ENCODE results near the gene DTNBP1. TPM values are rescaled to one million over a fixed set of nuclear protein-coding genes. Genes with fewer than 3 reads are reported as not detected.

DTNBP1 gene
- total and polyA plus RNA-seq, 2 of the 8 experiments (the other 6 are each of a cell fraction or from before 2014, with no cell fraction given), result 13.5 to 22.1 TPM

DNA sequence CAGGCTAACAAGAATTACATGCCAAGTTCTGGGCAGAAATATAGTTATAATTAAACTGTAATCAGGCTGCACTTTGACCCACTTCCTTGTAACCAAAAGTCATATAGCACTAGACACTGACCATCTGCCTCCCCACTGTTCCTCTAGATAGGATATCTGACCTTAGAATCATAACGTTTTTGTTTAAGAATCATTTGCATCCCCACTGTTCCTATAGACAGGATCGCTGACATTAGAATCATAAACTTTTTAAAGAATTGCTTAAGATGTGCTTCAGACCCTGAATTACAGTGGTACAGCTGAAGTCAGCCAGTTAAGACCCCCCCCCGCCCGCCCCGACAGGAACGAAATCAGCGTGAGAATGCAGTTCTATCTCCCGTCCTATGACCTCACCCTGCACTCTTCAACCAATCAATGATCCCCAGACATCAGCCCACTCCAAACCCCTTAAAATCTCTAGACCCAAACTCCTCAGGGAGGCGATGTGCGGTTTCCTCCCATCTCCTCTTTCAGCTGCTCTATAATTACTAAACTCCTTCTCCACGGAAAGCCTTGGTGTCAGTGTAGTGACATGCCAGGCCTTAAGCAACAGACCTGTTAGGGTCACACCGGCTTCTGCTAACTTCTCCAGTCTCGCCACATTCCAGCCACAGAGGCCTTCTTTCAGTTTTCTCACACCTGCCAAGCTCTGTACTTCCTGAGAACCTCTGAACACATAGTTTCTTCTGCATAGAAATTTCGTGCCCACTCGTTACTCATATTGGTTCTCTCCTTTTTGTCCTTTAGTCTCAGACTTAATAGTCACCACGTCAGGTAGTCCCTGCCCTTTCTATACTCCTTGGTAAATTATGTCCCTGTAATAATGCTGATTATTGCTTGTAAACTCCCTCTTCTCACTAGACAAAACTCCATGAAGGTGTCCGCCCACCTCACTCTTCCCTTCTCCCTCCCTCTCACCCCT is 93.5 kb downstream of the DTNBP1 start:
- WGBS, 2 experiments (ENCODE audit: extremely low coverage in 1 of 2, insufficient coverage in 1 of 2, insufficient read length in 1 of 2, insufficient replicate concordance in 2 of 2, low coverage in 1 of 2, low lambda C conversion rate in 2 of 2, missing lambda C conversion rate in 1 of 2), result 74% methylated on average over 15 of the region's 17 CpGs; no CpG with 5 or more reads in 1 of the 2 experiments
- H2BK20ac ChIP-seq (ENCODE audit: low read length), result no peak overlapping the region
- H3K9me3 ChIP-seq (ENCODE audit: insufficient read depth in 2 of 2, low read depth in 1 of 2, low read length in 1 of 2), result no peaks in the 10 kb centered on the region
- H2BK120ac ChIP-seq (replicated peaks; ENCODE audit: low read depth, low read length), result no peak overlapping the region
- peaks cover 0 to 2% of the 10 kb centered on the region in 2 experiments for H4K20me1 ChIP-seq (replicated peaks in 1 of 2; ENCODE audit: control insufficient read depth in 1 of 2, insufficient read depth in 2 of 2, low read length in 2 of 2)
- H3K23ac ChIP-seq (ENCODE audit: insufficient read length), result no peak overlapping the region
- no peak overlapping the region for H2BK5ac ChIP-seq (ENCODE audit: low read depth, low read length)
- no peak overlapping the region for H2AK5ac ChIP-seq (ENCODE audit: low read depth, low read length)
- no peak overlapping the region for H3K14ac ChIP-seq (ENCODE audit: insufficient read length)
- no peak overlapping the region for H2BK12ac ChIP-seq (ENCODE audit: low read depth, low read length)
- no peak overlapping the region for H2AFZ ChIP-seq (ENCODE audit: low read length)
- POLR2A ChIA-PET (ENCODE audit: partially characterized antibody), result no interaction called here
- no peak overlapping the region for H3K56ac ChIP-seq (replicated peaks; ENCODE audit: insufficient read length, low read depth, low read length)
- H3K36me3 ChIP-seq (ENCODE audit: control insufficient read depth in 2 of 4, insufficient read depth in 4 of 4, low read length in 3 of 4), result no peaks in the 10 kb centered on the region
- no peaks in the 10 kb centered on the region for H3K27me3 ChIP-seq (replicated peaks in 1 of 4; ENCODE audit: control insufficient read depth in 3 of 4, extremely low read depth in 1 of 4, insufficient read depth in 3 of 4, low read length in 3 of 4)
- H4K5ac ChIP-seq (ENCODE audit: insufficient read length, low read depth, low read length), result no peak overlapping the region
- H3K27ac ChIP-seq (ENCODE audit: low read depth, low read length), result no peak overlapping the region
- CTCF ChIA-PET (ENCODE audit: partially characterized antibody), result interaction anchor here (0.6 to 1.6 kb wide), 3 partner anchors 13 to 49 kb away, joined by 3 to 6 read pairs (median 3); no protein-coding TSS in a partner anchor
- no peak overlapping the region for H3K9ac ChIP-seq (replicated peaks in 1 of 4; ENCODE audit: extremely low read depth in 1 of 4, low read depth in 3 of 4, low read length in 3 of 4)
- H3K4me2 ChIP-seq (ENCODE audit: insufficient read depth in 1 of 2, low read depth in 2 of 2, low read length in 2 of 2), result no peak overlapping the region
- H4K8ac ChIP-seq (ENCODE audit: extremely low read depth, insufficient read depth, low read length), result no peak overlapping the region
- H3K4me3 ChIP-seq (ENCODE audit: extremely low read depth in 1 of 4, insufficient read depth in 2 of 4, low read depth in 3 of 4, low read length in 4 of 4), result no peak overlapping the region
- no peaks in the 10 kb centered on the region for H3K79me1 ChIP-seq (ENCODE audit: low read depth, low read length)
- no peaks in the 10 kb centered on the region for H3K23me2 ChIP-seq (ENCODE audit: low read depth, low read length)
- no peak for DNase-seq (ENCODE audit: low read depth in 1 of 2, low spot score in 2 of 2)
- H3K79me2 ChIP-seq (ENCODE audit: control insufficient read depth in 1 of 2, insufficient read depth in 2 of 2, low read length in 2 of 2), result no peaks in the 10 kb centered on the region
- peak; percentile 63 for FAIRE-seq
- no peak overlapping the region for H4K91ac ChIP-seq (replicated peaks; ENCODE audit: insufficient read length, low read length)
- no peak overlapping the region for H3K4ac ChIP-seq (replicated peaks; ENCODE audit: insufficient read length, low read depth, low read length)
- no peak overlapping the region for H3K18ac ChIP-seq (ENCODE audit: extremely low read depth, low read length)
- H2BK15ac ChIP-seq (ENCODE audit: low read length), result no peak overlapping the region
- H3K4me1 ChIP-seq (replicated peaks in 1 of 4; ENCODE audit: control insufficient read depth in 3 of 4, insufficient read depth in 4 of 4, low read length in 3 of 4), result peaks cover 0 to 4% (median under 1%) of the 10 kb centered on the region in 4 experiments; a peak in 3 of 7 replicates
- TF ChIP-seq SIX5 (IDR thresholded peaks at IDR 0.05; ENCODE audit: low read depth, low read length), result no peak
- no peak for TF ChIP-seq NRF1 (IDR thresholded peaks at IDR 0.05; ENCODE audit: low read depth, low read length)
- TF ChIP-seq MAFK (IDR thresholded peaks at IDR 0.05; ENCODE audit: low read depth, low read length), result no peak
- TF ChIP-seq, protein P1, sequence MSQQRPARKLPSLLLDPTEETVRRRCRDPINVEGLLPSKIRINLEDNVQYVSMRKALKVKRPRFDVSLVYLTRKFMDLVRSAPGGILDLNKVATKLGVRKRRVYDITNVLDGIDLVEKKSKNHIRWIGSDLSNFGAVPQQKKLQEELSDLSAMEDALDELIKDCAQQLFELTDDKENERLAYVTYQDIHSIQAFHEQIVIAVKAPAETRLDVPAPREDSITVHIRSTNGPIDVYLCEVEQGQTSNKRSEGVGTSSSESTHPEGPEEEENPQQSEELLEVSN (IDR thresholded peaks at IDR 0.05), result no peak
- no peak for TF ChIP-seq CREB1 (IDR thresholded peaks at IDR 0.05)
- no peak for TF ChIP-seq RBBP5 (IDR thresholded peaks at IDR 0.05; ENCODE audit: borderline replicate concordance, low read depth, low read length)
- TF ChIP-seq POLR2A (IDR thresholded peaks at IDR 0.05; ENCODE audit: control extremely low read depth in 1 of 2, low read depth in 2 of 2, low read length in 2 of 2), result no peak
- no peak for TF ChIP-seq TAF1 (IDR thresholded peaks at IDR 0.05; ENCODE audit: low read depth, low read length)
- no peak for TF ChIP-seq TAF7 (optimal IDR thresholded peaks at IDR 0.05; ENCODE audit: borderline replicate concordance, low read depth, low read length)
- TF ChIP-seq EZH2 (IDR thresholded peaks at IDR 0.05; ENCODE audit: low read depth, low read length, severe bottlenecking), result no peak
- TF ChIP-seq CTBP2 (IDR thresholded peaks at IDR 0.05; ENCODE audit: borderline replicate concordance, insufficient read depth, insufficient read length, low read length), result no peak
- no peak for TF ChIP-seq CBX8 (IDR thresholded peaks at IDR 0.05; ENCODE audit: borderline replicate concordance, low read depth, low read length)
